GM19452 (cell line): Measurements from ENCODE around the gene RIC8B.

ENCODE experiments used
- ATAC-seq: cut with Tn5 transposase; IDR thresholded peaks from one replicate; pipeline ENCODE4 v1.9.1; 2021; ENCODE audit not compliant: unreplicated experiment

RIC8B gene

DNA sequence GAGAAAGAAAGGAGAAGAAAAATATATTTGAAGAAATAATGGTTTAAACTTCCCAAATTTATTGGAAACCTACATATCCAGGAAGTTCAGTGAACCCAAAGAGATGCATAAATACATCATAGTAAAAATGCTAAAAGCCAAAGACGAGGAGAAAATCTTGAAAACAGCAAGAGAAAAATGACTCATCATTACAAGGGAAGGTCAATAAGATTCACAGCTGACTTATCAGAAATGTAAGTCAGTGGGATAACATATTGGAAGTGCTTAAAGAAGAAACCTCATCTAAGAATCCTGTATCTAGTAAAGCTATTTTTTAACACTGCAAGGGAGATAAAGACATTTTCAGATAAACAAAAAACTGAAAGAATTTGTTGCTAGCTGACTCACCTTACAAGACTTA lies 19.9 kb downstream of the RIC8B start:
- ATAC-seq: no peak

DNA sequence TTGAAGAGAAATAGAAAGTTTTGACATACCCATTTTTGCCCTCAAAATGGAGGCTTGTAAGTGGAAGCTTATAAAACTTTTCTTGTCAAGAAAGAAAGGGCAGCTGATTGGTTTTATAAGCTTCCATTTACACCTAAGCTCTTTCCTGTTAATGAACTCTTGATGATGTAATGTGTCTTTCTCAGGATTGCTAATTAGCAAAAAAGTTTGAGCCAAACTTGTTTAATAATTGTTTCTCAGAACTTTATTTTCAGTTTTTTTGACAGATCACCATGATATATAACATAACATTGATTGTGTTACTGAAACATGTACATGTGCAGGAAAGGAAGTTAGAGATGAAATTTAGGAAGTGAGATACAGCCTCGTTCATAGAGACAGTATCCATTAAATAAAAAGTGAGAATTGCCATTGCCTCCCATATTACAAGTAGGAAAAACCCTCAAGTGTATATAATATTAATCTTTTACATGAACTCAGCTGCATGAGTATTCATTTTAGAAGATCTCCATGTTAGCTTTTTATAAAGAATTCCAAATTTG lies 26.8 kb downstream of the RIC8B start:
- ATAC-seq: no peak

DNA sequence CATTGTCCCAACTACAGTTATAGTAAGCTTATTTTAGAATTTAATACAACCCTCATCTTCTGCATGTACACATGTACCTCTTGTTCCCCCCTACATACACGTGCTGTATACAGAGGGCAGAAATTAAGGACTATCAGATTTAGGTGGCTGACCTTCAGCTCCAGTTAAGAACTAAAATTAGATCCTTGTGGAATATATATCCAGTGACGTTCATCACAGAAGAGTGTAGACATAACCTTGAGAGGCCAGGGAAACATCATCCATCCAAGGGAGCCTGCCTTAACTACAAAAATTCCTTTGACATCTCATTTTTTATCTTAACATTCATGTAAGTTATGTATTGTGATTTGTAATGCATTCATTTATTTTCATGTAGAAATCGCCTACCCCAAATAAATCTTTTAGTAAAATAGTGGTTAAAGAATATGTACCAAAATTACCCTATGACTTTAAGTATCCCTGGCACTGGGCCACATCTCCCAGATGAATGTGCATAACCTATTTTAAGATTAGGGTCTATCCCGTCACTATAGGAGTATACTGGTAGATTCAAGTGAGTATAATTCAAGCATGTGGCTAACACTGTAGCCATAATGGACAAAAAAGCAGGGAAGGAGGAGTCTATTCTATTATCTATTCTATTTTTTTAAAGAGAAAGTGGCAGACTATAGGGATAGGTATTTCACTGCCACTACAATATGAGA lies 27.5 kb downstream of the RIC8B start:
- no peak for ATAC-seq

DNA sequence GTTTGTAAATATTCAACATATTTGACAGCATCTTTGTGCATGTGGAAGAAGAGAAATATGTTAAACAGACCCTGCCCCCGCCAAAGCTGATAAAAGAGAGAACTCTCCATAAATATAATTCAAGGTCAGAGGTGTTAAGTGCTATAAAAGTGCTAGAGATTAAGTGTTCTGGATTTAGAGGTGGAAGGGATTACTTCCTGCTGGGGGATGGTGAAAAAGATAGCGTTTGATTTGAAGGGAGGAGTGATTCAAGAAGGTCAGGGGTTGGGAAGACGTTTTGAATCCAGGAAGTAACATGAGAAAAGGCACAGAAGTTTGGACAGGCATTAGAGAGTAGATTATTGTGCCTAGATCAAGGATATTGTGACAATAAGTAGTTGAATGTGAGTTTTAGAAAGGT lies 30.2 kb downstream of the RIC8B start:
- no peak for ATAC-seq

DNA sequence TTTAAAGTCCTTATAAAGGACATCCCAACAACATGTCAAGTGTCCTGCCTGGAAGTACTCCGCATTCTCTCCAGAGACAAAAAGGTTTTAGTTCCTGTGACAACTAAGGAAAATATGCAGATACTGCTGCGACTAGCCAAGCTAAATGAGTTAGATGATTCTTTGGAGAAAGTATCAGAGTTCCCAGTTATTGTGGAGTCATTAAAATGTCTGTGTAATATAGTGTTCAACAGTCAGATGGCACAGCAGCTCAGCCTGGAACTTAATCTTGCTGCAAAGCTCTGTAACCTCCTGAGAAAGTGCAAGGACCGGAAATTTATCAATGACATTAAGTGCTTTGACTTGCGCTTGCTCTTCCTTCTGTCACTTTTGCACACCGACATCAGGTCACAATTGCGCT lies 40.2 kb downstream of the RIC8B start:
- ATAC-seq: no peak

DNA sequence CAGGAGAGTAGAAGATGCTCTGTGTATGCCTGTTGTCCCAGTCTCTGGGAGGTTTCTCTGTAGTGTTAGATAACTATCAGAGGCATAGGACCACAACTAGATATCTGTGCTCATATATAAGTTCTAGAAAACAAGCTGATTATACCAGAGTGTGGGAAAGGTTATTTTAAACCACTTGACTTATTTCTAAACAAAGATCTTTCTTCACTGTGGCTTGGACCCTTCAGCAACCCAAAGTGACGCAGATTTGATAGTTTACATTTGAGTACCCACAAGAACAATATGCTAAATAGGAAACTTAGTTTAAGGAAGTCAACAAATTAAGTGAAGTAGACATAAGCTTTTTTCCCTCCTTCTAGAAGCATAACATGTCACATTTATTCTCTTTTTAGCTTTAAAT lies 41.3 kb downstream of the RIC8B start:
- no peak for ATAC-seq

DNA sequence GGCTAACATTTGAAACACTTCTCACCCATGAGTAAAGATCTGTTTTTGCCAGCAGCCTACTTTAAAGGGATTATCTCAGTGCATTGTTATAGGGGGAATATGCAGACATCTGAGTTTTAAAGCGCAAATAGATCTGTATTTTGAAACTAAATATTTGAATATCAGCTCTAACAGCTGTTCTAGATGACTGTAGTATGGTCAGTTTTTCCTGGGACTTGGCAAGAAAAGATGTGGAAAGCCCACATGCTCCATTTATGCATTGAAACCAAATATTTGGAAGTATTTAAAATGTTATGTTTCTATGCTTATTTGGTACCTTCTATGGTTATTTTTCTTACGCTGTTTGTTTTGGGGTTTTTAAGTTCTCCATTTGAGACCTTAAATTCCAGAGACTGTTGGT lies 41.7 kb downstream of the RIC8B start:
- no peak for ATAC-seq

DNA sequence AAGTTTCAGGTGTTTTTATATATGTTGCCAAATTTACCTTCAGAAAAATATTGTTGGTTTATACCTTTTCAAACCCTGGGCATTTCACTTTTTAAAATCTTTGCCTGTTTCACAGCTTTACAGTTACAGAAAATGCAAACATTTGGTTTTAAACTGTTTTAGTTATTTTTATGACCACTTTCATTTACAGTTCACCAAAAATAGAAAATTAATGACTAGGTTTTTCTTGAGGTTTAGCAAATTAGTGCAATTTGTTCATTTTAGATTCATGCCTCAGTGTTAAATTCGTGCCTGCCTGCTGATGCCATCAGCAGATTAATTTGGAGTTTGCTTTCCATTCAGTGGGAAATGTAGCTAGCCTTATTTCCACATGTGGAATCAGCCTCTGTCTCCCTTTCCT lies 45.5 kb downstream of the RIC8B start:
- no peak for ATAC-seq

DNA sequence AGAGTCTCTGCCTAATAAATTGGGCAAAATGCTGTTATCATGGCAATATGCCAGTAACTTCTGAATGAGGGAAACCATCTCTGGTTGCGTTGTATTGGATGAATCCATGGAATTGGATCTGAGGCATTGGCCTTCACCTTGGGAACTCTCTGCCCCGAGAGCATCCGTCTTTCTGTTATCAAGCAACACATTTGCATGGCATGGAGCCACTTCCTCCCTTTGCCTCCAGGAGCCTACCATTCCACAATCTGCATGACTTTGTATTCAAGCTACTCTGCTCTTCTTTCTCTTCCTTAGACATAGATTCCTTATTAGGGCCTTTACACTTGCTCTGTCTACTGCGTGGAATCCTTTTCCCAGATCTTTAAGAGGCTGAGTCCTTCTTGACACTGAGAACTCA lies 57.2 kb downstream of the RIC8B start:
- ATAC-seq: no peak

DNA sequence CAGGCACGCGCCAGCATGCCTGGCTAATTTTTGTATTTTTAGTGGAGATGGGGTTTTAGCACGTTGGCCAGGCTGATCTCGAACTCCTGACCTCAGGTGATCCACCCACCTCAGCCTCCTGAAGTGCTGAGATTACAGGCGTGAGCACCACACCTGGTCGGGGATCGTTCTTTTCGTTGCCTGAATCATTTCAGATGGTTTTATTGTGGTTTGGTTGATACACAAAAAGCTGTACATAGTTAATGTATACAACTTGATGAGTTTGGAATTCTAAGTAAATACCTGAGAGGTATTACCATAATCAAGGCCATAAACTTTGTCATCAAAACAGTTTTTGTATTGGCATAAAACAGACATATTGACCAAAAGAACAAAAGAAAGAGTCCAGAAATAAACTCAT lies 63.3 kb downstream of the RIC8B start:
- no peak for ATAC-seq

DNA sequence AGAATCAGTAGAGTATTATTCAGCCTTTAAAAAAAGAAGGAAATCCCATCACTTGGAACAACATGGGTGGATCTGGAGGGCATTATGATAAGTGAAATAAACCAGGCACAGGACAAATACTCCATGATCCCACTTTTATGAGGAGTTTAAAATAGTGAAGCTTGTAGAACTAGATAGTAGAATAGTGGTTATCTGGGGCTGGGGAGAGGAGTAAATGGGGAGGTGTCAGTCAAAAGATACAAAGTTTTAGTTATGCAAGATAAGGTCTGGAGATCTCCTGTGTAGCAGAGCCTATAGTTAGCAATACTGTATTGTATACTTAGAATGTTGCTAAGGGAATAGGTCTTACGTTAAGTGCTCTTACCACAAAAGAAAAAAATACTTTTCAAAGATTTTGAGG lies 64.9 kb downstream of the RIC8B start:
- ATAC-seq: no peak

DNA sequence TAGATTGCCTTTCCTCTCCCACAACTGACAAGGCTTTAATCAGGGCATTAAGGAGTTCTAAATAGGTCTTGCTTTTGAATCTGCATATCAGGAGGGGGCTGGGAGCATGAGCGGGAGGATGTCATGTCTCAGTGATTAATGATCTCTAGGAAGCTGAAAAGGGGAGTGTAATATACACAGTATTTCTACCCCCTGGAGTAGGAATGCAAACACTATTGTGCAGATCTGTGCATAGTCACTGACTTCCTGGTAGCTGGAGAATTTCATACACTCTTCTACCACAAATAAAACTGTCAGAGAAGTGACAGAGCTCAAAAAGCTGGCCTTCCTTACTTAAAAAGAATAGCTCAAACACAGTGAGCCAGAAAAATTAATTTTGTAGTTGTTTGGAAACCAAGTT lies 65.8 kb downstream of the RIC8B start:
- ATAC-seq: no peak

DNA sequence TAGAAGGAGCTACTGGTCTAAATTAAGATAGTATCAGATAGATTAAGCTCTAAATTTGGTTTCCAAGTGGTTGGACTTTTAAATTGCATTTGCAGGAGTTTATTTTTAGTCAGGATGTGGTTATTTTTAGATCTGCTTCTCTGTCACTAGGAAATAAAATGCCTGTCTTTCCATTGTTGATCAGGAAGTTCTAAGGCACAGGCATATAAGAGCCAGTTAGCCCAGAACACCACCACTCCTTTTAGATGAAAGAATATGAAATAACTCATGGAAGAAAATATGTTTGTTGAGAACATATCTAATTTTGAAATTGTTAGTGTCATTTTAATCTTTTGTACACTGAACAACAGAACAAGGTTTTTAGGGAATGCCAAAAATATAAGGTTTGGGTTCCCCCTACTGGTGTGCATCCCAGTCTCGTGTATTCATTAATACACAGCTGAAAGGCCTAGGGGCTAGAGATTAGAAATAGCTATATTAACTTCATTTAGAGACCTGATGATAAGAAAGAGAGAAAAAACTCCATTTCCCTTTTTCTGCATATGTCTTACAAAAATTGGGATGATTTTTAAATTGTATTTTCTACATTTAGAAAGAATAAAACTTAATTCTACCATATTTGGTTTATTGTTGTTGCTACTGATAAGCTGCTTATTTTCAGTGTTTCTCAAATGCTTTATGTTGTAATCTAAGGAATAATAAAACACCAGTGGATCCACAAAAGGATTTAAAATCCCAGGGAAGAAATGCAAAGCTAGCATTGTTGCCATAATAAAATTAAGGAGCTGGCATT lies 67.2 kb downstream of the RIC8B start:
- no peak for ATAC-seq

DNA sequence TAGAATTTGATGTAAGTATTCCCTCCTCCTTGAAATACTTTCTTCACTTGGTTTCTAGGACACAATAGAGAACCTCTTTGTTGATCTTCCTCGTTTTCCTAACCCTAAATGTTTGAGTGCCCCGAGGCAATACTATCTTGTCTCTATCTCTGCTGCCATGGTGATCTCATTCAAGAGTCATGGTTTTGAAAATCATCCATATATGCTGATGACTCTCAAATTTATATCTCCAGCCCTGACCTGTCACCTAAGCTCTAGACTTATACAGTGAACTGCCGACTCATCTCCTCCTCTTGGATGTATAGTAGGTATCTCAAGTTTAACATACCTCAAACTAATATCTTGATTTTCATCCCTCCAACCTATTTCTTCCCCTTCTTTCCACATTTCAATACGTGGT lies 71.4 kb downstream of the RIC8B start:
- ATAC-seq: no peak

DNA sequence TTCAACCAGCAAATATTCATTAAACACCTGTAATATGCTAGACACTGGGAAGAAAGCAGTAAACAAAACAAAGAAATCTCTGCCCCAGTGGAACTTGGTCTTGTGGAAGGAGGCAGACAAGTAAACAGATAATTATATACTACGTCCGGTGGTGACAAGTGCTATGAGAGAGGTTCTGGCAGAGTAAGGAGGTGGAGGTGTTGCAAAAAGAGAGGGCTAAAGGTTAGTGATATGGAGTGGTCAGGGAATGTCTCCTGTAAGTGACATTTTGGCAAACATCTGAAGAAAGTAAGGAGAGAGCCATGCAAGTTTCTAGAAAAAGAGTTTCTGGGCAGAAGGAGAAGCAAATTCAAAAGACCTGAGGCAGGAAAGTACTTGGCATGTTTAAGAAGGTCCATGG lies 73.4 kb downstream of the RIC8B start:
- no peak for ATAC-seq

DNA sequence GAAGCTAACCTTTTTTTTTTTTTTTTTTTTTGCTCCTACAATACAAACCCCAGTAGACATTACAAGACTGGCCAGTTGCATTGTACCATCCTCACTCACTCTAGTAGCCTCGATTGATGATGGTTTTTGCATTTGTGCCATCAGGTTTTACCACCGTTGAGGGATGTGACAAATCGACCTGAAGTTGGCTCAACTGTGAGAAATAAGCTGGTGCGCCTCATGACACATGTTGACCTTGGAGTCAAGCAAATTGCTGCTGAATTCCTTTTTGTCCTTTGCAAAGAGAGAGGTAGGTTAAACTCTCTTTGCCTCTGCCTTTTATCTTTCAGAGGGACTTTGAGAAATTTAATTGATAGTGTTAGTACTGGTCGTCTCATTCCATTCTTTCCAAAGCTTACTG lies 76.8 kb downstream of the RIC8B start:
- no peak for ATAC-seq

DNA sequence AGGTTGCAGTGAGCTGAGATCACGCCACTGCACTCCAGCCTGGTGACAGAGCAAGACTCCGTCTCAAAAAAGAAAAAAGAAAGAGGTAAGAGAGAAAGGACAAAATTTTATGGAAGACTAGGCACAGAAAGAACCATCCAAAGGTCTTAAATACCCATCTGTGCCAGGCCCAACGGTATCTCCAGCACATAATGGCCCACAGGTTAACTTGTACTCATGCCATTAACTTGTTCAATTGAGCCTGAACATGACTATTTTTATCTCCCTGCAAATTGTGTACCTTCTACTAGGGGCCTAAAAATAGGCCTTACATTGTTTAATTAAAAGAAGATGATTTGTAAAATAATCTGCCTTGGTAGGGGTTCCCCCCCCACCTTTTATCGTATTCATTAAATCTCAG lies 80.2 kb downstream of the RIC8B start:
- ATAC-seq: no peak

DNA sequence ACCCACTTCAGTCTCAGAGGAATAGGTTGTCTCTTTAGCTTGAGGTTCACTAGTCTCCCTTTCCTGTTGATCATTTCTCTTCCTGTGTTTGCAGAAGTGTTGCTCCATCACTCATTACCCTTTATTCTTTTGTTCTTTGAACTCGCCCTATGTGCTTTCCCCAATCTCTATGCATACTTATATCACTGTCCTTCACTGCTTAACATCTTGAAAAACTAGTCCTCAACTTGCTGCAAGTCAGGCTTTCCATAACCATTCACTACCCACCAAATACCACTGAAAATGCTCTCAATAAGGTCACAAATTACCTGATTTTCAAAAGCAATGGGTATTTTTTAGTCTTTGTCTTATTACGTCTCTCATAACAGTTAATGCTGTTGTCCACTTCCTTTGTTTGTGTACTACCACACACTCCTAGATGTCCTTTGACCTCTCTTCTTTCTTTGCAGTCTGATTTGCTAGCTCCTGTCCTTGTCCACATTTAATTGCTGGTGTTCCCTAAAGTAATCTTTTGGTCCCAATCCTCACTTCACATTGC lies 80.8 kb downstream of the RIC8B start:
- ATAC-seq: no peak

DNA sequence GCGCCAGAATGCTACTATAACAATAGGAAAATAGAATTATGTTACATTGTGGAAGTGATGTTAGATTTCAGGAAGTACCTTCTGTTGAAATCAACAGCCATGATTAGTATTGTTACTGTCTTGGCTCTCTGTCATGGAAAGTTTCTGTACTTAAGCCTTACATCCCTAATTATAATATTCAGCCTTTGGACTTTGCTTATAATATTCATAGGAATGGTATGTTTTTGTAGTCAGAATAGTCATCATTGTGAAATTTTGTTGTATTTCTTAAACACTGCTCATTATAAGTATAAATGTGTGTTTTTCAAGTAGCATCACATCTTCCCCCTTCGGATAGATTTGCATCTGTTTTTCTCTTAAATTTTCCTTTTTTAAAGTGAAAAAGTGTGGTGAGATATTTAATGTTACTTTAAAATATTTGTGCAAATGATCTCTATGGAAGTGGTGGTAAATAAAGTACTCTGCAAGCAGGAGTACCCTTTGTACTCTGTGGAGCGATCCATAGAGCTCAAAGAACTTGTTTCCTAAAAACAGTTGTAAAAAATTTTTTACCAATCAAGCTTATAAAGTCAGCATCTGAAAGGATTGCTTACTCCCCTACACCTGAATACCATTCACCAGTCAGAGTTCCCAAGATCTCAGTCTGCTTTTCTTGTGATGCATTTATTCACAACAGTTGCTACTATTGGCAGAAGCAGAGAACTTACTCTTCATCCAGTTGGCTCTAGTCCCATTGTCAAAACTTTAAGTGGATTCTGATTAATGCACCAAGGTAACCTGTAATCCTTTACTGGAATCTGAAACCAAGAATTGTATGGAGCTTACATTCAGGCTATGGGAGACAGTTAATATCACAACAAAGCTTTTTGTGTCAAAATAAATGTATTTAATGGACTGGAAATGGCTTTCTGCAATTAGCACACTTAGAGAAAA lies 87.8 kb downstream of the RIC8B start:
- no peak for ATAC-seq

DNA sequence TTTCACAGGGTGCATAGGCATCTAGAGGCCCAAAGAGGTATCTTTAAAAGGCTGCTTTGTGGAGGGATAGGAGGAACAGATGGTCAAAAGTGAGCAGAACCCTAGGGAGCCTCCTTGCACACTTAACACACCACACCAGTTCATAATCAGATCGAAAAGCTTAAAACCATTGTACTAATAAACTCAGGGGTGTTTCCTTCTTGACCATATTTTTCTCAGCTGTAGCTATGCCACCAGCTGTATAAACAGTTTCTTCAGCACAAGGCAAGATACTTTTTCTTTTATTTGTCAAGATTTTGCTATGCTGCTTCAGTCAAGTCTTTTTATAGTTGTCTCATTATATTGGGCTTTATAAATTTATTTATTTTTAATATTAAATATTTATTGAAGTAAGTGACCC lies 88.7 kb downstream of the RIC8B start:
- no peak for ATAC-seq

DNA sequence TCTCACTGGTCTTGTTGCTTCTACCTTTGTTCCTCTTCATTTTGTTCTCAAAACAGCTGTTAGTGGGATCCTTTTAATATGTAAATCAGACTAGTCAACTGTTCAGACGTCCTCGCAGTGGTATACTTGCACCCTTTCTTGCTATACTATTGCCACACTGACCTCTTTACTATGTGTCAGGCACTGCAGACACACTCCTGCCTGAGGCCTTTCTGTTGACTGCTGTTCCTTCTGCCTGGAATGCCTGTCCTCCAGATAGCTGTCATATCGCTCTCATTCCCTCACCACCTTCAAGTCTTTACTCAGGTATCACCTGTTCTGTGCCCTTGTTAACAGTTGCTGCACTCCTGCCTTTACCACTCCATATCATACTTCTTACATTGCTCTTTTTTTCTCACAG lies 91.2 kb downstream of the RIC8B start:
- ATAC-seq: no peak
